DMS79 treated with DMSO at 0.1 percent for 48 hours (cell line): ENCODE measurements around the gene RPL36A.

Experiments used
- DNase-seq: peaks from one replicate; lab custom pipeline; 2025; lab: John Stamatoyannopoulos, UW

Gene RPL36A

GRCh38 chrX:101442085-101442484, 51.3 kb downstream of the RPL36A start:
- DNase-seq, result no peak
